Heart left ventricle (tissue), 13 donors: ENCODE results near the gene SAMD11.

ENCODE experiments used
- POLR2A ChIP-seq, 2 donors: fragments of 450-650 bp; IDR thresholded peaks; one replicate each; pipeline ENCODE4 v1.6.1; 2017; ENCODE audit warnings: antibody characterized with exemption in 2 of 2, mild to moderate bottlenecking in 2 of 2, moderate library complexity in 2 of 2
- TF ChIP-seq, protein P1 (sequence below), 12 donors: fragments of 200-600 bp; sonication (generic) in 4 of 12; IDR thresholded peaks; one replicate each; pipeline versions ENCODE4 v1.5.0 to v1.8.0; 2018 to 2022; ENCODE audit warnings: antibody characterized with exemption in 12 of 12, mild to moderate bottlenecking in 5 of 12
- donor health status: ischemic (EF 13 %, LVEDD 7.1; RV severe dilation, severe dysfunction).
- donor health status: DM: no; HTN: yes; CAD: no.
- donor health status: DM: no; HTN: no; CAD: no.
- donor health status: ischemic (EF 25% LVEDD 6.9; RV normal size, moderate dysfunction).
- donor health status: ischemic (EF 25% LVEDD 5.7; RV mildly dilated, moderate dysfunction).
- donor health status: ischemic (EF 35%, LVEDD 5.7; RV mildly dilated, moderate dysfunction).
- donor health status: nonischemic (EF 11% LVEDD 7.7; RV severe dilation, severe dysfunction).
- donor health status: DM: yes; HTN: yes; CAD: no.
- donor health status: PGD.
- donor health status: ischemic (EF 29% LVEDD 5.4; RV normal size, mild dysfunction).
- donor health status: nonischemic (EF 23%, LVEDD 6.1; RV moderate dilation, normal function).

DNA sequence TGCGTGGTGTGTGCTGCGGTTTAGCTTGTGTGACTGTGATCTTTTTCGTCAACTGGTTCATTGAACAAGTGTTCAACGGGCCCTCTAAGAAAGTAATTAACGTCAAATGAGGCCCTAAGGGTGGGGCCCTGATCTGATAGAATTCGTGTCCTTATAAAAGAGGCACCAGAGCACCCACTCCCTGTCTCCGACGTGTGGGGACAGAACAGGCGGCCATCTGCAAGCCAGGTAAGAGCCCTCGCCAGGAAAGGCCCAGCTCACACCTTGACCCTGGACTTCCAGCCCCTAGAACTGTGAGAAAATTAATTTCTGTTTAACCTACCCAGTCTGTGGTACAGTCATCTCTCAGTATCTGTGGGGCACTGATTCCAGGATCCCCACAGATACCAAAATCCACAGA, 20.4 kb upstream of the SAMD11 start:
- TF ChIP-seq, protein P1, sequence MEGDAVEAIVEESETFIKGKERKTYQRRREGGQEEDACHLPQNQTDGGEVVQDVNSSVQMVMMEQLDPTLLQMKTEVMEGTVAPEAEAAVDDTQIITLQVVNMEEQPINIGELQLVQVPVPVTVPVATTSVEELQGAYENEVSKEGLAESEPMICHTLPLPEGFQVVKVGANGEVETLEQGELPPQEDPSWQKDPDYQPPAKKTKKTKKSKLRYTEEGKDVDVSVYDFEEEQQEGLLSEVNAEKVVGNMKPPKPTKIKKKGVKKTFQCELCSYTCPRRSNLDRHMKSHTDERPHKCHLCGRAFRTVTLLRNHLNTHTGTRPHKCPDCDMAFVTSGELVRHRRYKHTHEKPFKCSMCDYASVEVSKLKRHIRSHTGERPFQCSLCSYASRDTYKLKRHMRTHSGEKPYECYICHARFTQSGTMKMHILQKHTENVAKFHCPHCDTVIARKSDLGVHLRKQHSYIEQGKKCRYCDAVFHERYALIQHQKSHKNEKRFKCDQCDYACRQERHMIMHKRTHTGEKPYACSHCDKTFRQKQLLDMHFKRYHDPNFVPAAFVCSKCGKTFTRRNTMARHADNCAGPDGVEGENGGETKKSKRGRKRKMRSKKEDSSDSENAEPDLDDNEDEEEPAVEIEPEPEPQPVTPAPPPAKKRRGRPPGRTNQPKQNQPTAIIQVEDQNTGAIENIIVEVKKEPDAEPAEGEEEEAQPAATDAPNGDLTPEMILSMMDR (IDR thresholded peaks at IDR 0.05): no peak
- TF ChIP-seq POLR2A (IDR thresholded peaks at IDR 0.05): no peak
